HL-60/S4 (cell line): ENCODE results near the gene C3orf22.

Source experiments
- in situ Hi-C: fragments of 300-500 bp; cut with MboI; formaldehyde crosslinking; loops from 2 replicates; pipeline ENCODE4 v1.14.3; 2022; ENCODE audit warnings: low sequenced_read_pairs

Gene C3orf22

GRCh38 chr3:126557415-126557745 is 1.4 kb downstream of the C3orf22 start:
- in situ Hi-C loops = no loop called here

- in situ Hi-C loops = no loop called here
Observed at GRCh38 chr3:126556637-126557414, 1.9 kb downstream of the C3orf22 start.

- in situ Hi-C loops = no loop called here
Observed at GRCh38 chr3:126555795-126556636, 2.7 kb downstream of the C3orf22 start.

GRCh38 chr3:126554560-126555525 is 3.9 kb downstream of the C3orf22 start:
- in situ Hi-C loops = no loop called here

GRCh38 chr3:126553284-126554084 is 5.2 kb downstream of the C3orf22 start:
- in situ Hi-C loops = no loop called here

GRCh38 chr3:126552688-126553283 is 5.9 kb downstream of the C3orf22 start:
- in situ Hi-C loops = no loop called here

- in situ Hi-C loops = no loop called here
Observed at GRCh38 chr3:126551839-126552687, 6.7 kb downstream of the C3orf22 start.

GRCh38 chr3:126551121-126551838 is 7.5 kb downstream of the C3orf22 start:
- in situ Hi-C loops = no loop called here

GRCh38 chr3:126550488-126551051 is 8.2 kb downstream of the C3orf22 start:
- in situ Hi-C loops = no loop called here

- in situ Hi-C loops = no loop called here
Observed at GRCh38 chr3:126549861-126550487, 8.8 kb downstream of the C3orf22 start.

- in situ Hi-C loops = no loop called here
Observed at GRCh38 chr3:126548556-126549466, 9.9 kb downstream of the C3orf22 start.

GRCh38 chr3:126547721-126548120 is 11.0 kb downstream of the C3orf22 start:
- in situ Hi-C loops = no loop called here

GRCh38 chr3:126546549-126547239 is 12.0 kb downstream of the C3orf22 start:
- in situ Hi-C loops = no loop called here

- in situ Hi-C loops = no loop called here
Observed at GRCh38 chr3:126546013-126546412, 12.7 kb downstream of the C3orf22 start.

GRCh38 chr3:126545544-126545943 is 13.2 kb downstream of the C3orf22 start:
- in situ Hi-C loops = no loop called here
